GM23248 (cell line): ENCODE measurements around the gene HPS5. TPM values are rescaled to one million over a fixed set of nuclear protein-coding genes. Genes with fewer than 3 reads are reported as not detected.

Experiments
- DNase-seq: peaks from one replicate; pipeline ENCODE4 v3.0.0-alpha.2; 2015
- H2AFZ ChIP-seq: fragments of 200-600 bp; sonication (generic); 2 replicates; pipeline ENCODE4 v1.6.1; 2016; ENCODE audit warnings: antibody characterized with exemption
- H3F3A ChIP-seq: fragments of 200-600 bp; sonication (generic); 2 replicates; pipeline ENCODE4 v1.6.1; 2016; ENCODE audit warnings: mild to moderate bottlenecking, antibody characterized with exemption, mixed run types; ENCODE audit not compliant: insufficient read depth
- H3K27ac ChIP-seq: fragments of 200-600 bp; sonication (generic); 2 replicates; pipeline ENCODE4 v1.5.1; 2016; ENCODE audit warnings: mild to moderate bottlenecking
- H3K27me3 ChIP-seq: fragments of 200-600 bp; sonication (generic); replicated peaks from 2 replicates; pipeline ENCODE4 v1.6.1; 2016; ENCODE audit warnings: mild to moderate bottlenecking; ENCODE audit not compliant: insufficient read depth
- H3K36me3 ChIP-seq: fragments of 200-600 bp; sonication (generic); 2 replicates; pipeline ENCODE4 v1.6.1; 2016; ENCODE audit warnings: low read depth, mild to moderate bottlenecking
- H3K4me1 ChIP-seq: fragments of 200-600 bp; sonication (generic); 2 replicates; pipeline ENCODE4 v1.6.1; 2016; ENCODE audit warnings: mild to moderate bottlenecking; ENCODE audit not compliant: insufficient read depth
- H3K4me2 ChIP-seq: fragments of 200-600 bp; sonication (generic); one replicate; pipeline ENCODE4 v1.6.1; 2016; ENCODE audit warnings: mild to moderate bottlenecking; ENCODE audit not compliant: unreplicated experiment
- H3K4me3 ChIP-seq: fragments of 200-600 bp; sonication (generic); 2 replicates; pipeline ENCODE4 v1.5.1; 2016; ENCODE audit warnings: mild to moderate bottlenecking
- H3K79me2 ChIP-seq: fragments of 200-600 bp; sonication (generic); 2 replicates; pipeline ENCODE4 v1.6.1; 2016; ENCODE audit warnings: mild to moderate bottlenecking; ENCODE audit not compliant: insufficient read depth
- H3K9ac ChIP-seq: fragments of 200-600 bp; sonication (generic); 2 replicates; pipeline ENCODE4 v1.6.1; 2016; ENCODE audit warnings: mild to moderate bottlenecking
- H3K9me2 ChIP-seq: fragments of 200-600 bp; sonication (generic); 2 replicates; pipeline ENCODE4 v1.6.1; 2016; ENCODE audit warnings: mixed run types, mild to moderate bottlenecking, moderate library complexity; ENCODE audit not compliant: insufficient read depth
- H3K9me3 ChIP-seq: fragments of 200-600 bp; sonication (generic); one replicate; pipeline ENCODE4 v1.6.1; 2017; ENCODE audit warnings: low read depth
- H4K20me1 ChIP-seq: fragments of 200-600 bp; sonication (generic); 2 replicates; pipeline ENCODE4 v1.6.0; 2016; ENCODE audit not compliant: insufficient read depth
- EZH2 ChIP-seq: fragments of 200-600 bp; sonication (generic); IDR thresholded peaks from 2 replicates; pipeline ENCODE4 v1.6.1; 2018; ENCODE audit warnings: antibody characterized with exemption, mild to moderate bottlenecking; ENCODE audit not compliant: insufficient read depth, poor library complexity, severe bottlenecking
- EZH2phosphoT487 ChIP-seq: fragments of 200-600 bp; sonication (generic); IDR thresholded peaks from 2 replicates; pipeline ENCODE4 v1.6.1; 2018; ENCODE audit warnings: antibody characterized with exemption, moderate library complexity, mild to moderate bottlenecking, low read depth; ENCODE audit not compliant: insufficient read depth
- WGBS, 2 experiments: methylation state at CpG; one replicate each; pipeline ENCODE4 v1.1.6; 2015 to 2017; ENCODE audit warnings: low lambda C conversion rate in 2 of 2, low coverage in 1 of 2; ENCODE audit errors: missing lambda C conversion rate in 2 of 2; 5-methylcytosine and 5-hydroxymethylcytosine counted together
- in situ Hi-C: fragments of 300-500 bp; cut with MboI; formaldehyde crosslinking; loops from 2 replicates; pipeline ENCODE4 v1.15.0; 2020
- polyA plus RNA-seq: library from polyadenylated mRNA; unstranded; fragments of >200 nt; fragmentation: Nextera tagmentation; extraction: Ambion mirVana; gene quantifications from 2 replicates; pipeline ENCODE4 v1.2.1, GENCODE V29; 2016
- total RNA-seq: library from RNA; depleted of rRNA; stranded (reverse); fragments of >200 nt; shearing (Covaris generic); gene quantifications from 2 replicates; pipeline ENCODE4 v1.2.3, GENCODE V29; 2014

HPS5 gene
- total and polyA plus RNA-seq, 2 experiments from 2014 or later = 20.2 to 34.9 TPM

DNA sequence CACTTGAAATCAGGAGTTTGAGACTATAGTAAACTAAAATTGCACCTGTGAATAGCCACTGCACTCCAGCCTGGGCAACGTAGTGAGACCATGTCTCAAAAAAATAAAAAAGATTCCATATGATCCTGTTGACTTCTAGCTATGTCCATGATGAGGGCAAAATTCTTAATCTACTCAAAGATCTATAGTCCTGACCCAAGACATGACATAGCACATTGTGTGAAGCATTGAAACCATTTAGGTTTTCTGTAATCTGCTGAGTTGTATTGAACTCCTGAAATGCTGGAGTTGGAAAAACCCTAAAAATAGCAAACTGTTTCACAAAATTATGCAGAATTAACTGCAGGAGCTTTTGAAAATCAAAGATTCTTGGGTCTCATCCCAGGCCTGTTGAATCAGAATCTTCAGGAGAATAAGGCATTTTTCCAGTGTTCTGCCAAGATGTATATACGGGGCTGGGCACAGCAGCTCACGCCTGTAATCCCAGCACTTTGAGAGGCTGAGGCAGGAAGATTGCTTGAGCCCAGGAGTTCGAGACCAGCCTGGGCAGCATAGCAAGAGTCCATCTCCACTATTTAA is 42.6 kb upstream of the HPS5 start:
- Histone ChIP-seq H3K4me1 (peaks cover 23% of the 10 kb centered on the region), H3F3A (peaks cover 47% of the 10 kb centered on the region), H3K9ac (no peak overlapping the region), H3K4me3 (no peak overlapping the region), H2AFZ (no peak overlapping the region), H3K4me2 (no peak overlapping the region), H3K79me2 (no peaks in the 10 kb centered on the region), H4K20me1 (no peaks in the 10 kb centered on the region), H3K36me3 (peaks cover 44% of the 10 kb centered on the region), H3K9me3 (no peaks in the 10 kb centered on the region), H3K27ac (peak overlapping the region; percentile 5; the same call in 1 of the 2 replicates), H3K27me3 (no peaks in the 10 kb centered on the region), H3K9me2 (no peaks in the 10 kb centered on the region)
- 96 to 97% methylated on average over 3 to 4 of the region's 4 CpGs for WGBS, 2 experiments
- TF ChIP-seq EZH2phosphoT487 = no peak
- TF ChIP-seq EZH2 = no peak
- peak; percentile 25 for DNase-seq
- in situ Hi-C loops = no loop called here

DNA sequence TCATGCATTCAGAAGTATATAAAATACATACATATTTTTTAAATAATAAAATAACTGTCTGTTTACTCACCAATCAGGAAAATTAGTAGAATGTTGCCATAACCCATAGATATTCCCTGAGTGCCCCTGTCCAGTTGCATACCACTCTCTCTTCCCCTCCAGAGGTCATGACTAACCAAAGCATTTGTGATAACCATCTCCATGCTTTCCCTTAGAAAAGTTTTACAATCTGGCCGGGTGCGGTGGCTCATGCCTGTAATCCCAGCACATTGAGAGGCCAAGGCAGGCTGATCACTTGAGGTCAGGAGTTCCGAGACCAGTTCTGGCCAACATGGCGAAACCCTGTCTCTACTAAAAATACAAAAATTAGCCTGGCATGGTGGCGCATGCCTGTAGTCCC is 39.2 kb upstream of the HPS5 start:
- Histone ChIP-seq H3K4me1 (no peaks in the 10 kb centered on the region), H4K20me1 (no peaks in the 10 kb centered on the region), H3K9me2 (no peaks in the 10 kb centered on the region), H3K27me3 (no peaks in the 10 kb centered on the region), H3K36me3 (peaks cover 48% of the 10 kb centered on the region), H2AFZ (no peak overlapping the region), H3K4me2 (no peak overlapping the region), H3K9me3 (no peaks in the 10 kb centered on the region), H3K9ac (no peak overlapping the region), H3K27ac (no peak overlapping the region), H3K4me3 (no peak overlapping the region), H3K79me2 (no peaks in the 10 kb centered on the region), H3F3A (peaks cover 15% of the 10 kb centered on the region)
- no peak for DNase-seq
- TF ChIP-seq EZH2phosphoT487 (no peak), EZH2 (no peak)
- in situ Hi-C loops = no loop called here
- WGBS, 2 experiments = 96 to 97% methylated on average over 5 of the region's 5 CpGs

GRCh38 chr11:18358646-18359045 is 36.7 kb upstream of the HPS5 start:
- Histone ChIP-seq H3K9ac (no peak overlapping the region), H3K79me2 (no peaks in the 10 kb centered on the region), H3K27ac (no peak overlapping the region), H3K27me3 (no peaks in the 10 kb centered on the region), H2AFZ (no peak overlapping the region), H3K4me1 (0 out of 2 replicates have a peak, but pooled peaks cover 5% of the 10 kb centered on the region), H3K4me3 (no peak overlapping the region), H3K9me3 (no peaks in the 10 kb centered on the region), H3K4me2 (no peak overlapping the region), H3K36me3 (peaks cover 36% of the 10 kb centered on the region), H4K20me1 (no peaks in the 10 kb centered on the region), H3K9me2 (no peaks in the 10 kb centered on the region), H3F3A (no peaks in the 10 kb centered on the region)
- no peak for DNase-seq
- TF ChIP-seq EZH2phosphoT487 = no peak
- no peak for TF ChIP-seq EZH2
- in situ Hi-C loops = no loop called here
- WGBS, 2 experiments = 87 to 93% methylated on average over 4 of the region's 4 CpGs

DNA sequence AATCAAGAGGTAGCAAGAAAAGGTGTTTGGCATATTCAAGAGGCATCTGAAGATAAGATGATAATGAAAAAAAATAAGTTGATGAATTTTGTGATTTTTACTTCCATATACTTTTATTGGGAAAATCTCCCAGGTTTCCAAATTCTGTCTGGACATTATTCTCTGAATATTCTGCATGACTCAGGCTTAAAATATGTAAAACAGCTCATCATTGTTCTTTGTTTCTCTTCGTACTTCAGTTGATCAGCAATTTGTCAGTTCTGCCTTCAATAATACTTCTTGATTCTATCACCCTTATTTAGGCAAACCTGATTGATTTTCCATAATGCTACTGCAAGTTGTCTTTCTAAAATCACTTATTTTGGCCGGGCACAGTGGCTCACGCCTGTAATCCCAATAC is 30.6 kb upstream of the HPS5 start:
- in situ Hi-C loops = loop anchor here (5.0 kb wide), 1 partner anchor 40 kb away; the partner anchor contains the start of gene LDHA

More for the DNA sequence above, 30.6 kb upstream of the HPS5 start:
- Histone ChIP-seq H3K9ac (no peak overlapping the region), H3K9me3 (no peaks in the 10 kb centered on the region), H3K27ac (peak overlapping the region; percentile 17; the same call in 1 of the 2 replicates), H3K4me1 (peaks cover 29% of the 10 kb centered on the region), H3K36me3 (peaks cover 32% of the 10 kb centered on the region), H3K79me2 (peaks cover 29% of the 10 kb centered on the region), H3K9me2 (no peaks in the 10 kb centered on the region), H3K4me3 (no peak overlapping the region), H3K4me2 (peak overlapping the region; percentile 36), H3K27me3 (no peaks in the 10 kb centered on the region), H3F3A (peaks cover 36% of the 10 kb centered on the region), H4K20me1 (no peaks in the 10 kb centered on the region), H2AFZ (no peak overlapping the region)
- TF ChIP-seq EZH2phosphoT487 = no peak
- TF ChIP-seq EZH2 = no peak
- 56 to 57% methylated on average over 3 of the region's 3 CpGs for WGBS, 2 experiments
- DNase-seq = peak; percentile 71
